HG02938 (cell line): ENCODE data around the gene SP1.
"Not testable (repeated sequence)": the region's sequence is repeated elsewhere in the genome, so short reads cannot be mapped to it uniquely, and the experiment has no call there.

Experiments
- ATAC-seq: cut with Tn5 transposase; IDR thresholded peaks from one replicate; pipeline ENCODE4 v1.9.1; 2021; ENCODE audit warnings: mild to moderate bottlenecking, moderate library complexity; ENCODE audit not compliant: unreplicated experiment

The SP1 gene

GRCh38 chr12:53410951-53411350 is 31.0 kb downstream of the SP1 start:
- no peak for ATAC-seq

- no peak for ATAC-seq
Measured at GRCh38 chr12:53413485-53414204, 33.7 kb downstream of the SP1 start.

GRCh38 chr12:53414756-53415417 is 34.9 kb downstream of the SP1 start:
- no peak for ATAC-seq

- not testable (repeated sequence) for ATAC-seq
Measured at GRCh38 chr12:53415752-53416389, 35.9 kb downstream of the SP1 start.

GRCh38 chr12:53417291-53417816 is 37.4 kb downstream of the SP1 start:
- ATAC-seq: not testable (repeated sequence)

- no peak for ATAC-seq
Measured at GRCh38 chr12:53418221-53418620, 38.2 kb downstream of the SP1 start.

GRCh38 chr12:53419756-53420155 is 39.8 kb downstream of the SP1 start:
- ATAC-seq: no peak

GRCh38 chr12:53422247-53422646 is 42.3 kb downstream of the SP1 start:
- not testable (repeated sequence) for ATAC-seq

- no peak for ATAC-seq
Measured at GRCh38 chr12:53423597-53423996, 43.6 kb downstream of the SP1 start, which contains the start of gene AMHR2. Gene AMHR2 (plus strand): TSS chr12:53423855. CDS start chr12:53423935, 80 bp downstream.

- no peak for ATAC-seq
Measured at GRCh38 chr12:53424626-53425514, 44.9 kb downstream of the SP1 start.

GRCh38 chr12:53425515-53426150 is 45.7 kb downstream of the SP1 start:
- ATAC-seq: no peak

GRCh38 chr12:53427905-53428594 is 48.1 kb downstream of the SP1 start:
- ATAC-seq: no peak

- no peak for ATAC-seq
Measured at GRCh38 chr12:53428741-53429140, 48.8 kb downstream of the SP1 start.

- no peak for ATAC-seq
Measured at GRCh38 chr12:53430116-53430515, 50.1 kb downstream of the SP1 start.

GRCh38 chr12:53431187-53431586 is 51.2 kb downstream of the SP1 start:
- no peak for ATAC-seq

- not testable (repeated sequence) for ATAC-seq
Measured at GRCh38 chr12:53435326-53435725, 55.4 kb downstream of the SP1 start.

GRCh38 chr12:53439582-53439981 is 59.6 kb downstream of the SP1 start:
- not testable (repeated sequence) for ATAC-seq

GRCh38 chr12:53441040-53441833 is 61.3 kb downstream of the SP1 start, which contains the start of gene PRR13:
Gene PRR13 (plus strand): TSS chr12:53441734. CDS start chr12:53442715, 981 bp downstream.
- peak; percentile 98 for ATAC-seq

- ATAC-seq: no peak
Measured at GRCh38 chr12:53443955-53444354, 64.0 kb downstream of the SP1 start.
